ENCODE measurements around the gene KCNQ2.

DNA sequence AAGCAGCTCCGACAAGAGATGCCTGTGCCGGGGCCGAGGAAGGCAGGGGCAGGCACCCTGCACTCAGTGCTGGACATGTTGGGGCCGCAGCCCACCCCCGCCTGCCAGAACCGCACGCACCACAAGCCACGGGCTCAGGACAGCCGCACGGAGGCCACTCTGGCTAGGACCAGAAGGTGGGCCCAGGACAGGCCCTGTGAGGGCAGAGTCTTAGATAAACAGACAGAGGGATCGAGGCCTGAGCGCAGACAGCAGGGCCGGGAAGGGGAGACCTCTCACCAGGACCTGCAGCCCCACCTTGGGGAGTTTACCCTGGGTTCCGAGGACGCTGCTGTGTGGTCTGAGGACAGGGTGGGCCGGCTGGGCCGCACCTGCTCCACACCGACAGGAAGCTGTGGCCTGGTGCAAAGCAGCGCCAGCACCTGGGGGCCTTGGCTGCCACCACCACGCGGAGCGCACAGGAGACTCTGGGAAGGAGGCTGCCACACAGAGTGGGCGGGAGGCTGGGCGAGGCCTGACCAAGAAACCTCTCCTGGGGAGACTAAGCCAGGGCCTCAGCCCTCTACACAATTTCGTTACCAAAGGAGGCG, 32.0 kb downstream of the KCNQ2 start:
- TF ChIP-seq, protein P1, sequence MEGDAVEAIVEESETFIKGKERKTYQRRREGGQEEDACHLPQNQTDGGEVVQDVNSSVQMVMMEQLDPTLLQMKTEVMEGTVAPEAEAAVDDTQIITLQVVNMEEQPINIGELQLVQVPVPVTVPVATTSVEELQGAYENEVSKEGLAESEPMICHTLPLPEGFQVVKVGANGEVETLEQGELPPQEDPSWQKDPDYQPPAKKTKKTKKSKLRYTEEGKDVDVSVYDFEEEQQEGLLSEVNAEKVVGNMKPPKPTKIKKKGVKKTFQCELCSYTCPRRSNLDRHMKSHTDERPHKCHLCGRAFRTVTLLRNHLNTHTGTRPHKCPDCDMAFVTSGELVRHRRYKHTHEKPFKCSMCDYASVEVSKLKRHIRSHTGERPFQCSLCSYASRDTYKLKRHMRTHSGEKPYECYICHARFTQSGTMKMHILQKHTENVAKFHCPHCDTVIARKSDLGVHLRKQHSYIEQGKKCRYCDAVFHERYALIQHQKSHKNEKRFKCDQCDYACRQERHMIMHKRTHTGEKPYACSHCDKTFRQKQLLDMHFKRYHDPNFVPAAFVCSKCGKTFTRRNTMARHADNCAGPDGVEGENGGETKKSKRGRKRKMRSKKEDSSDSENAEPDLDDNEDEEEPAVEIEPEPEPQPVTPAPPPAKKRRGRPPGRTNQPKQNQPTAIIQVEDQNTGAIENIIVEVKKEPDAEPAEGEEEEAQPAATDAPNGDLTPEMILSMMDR (IDR thresholded peaks at IDR 0.05; ENCODE audit: insufficient read depth, low read depth, low read length), result no peak
- TF ChIP-seq EZH2 (IDR thresholded peaks at IDR 0.05; ENCODE audit: insufficient read depth, low read length), result no peak
